ENCODE results near the gene MOCOS. TPM values are rescaled to one million over a fixed set of nuclear protein-coding genes. Genes with fewer than 3 reads are reported as not detected.

The MOCOS gene
- polyA plus RNA-seq, 1 experiment = 12.6 TPM

GRCh38 chr18:36303211-36303844 is 116.0 kb downstream of the MOCOS start:
- no peak overlapping the region for H3K4me3 ChIP-seq (ENCODE audit: low read depth, low read length)
- ChIA-PET POLR2A (interaction anchor here (0.6 kb wide), 1 partner anchor 15 kb away, joined by 3 read pairs; no protein-coding TSS in a partner anchor), CTCF (interaction anchor here (0.6 to 1.3 kb wide), 3 partner anchors 10 to 217 kb away, joined by 3 to 5 read pairs (median 3); no protein-coding TSS in a partner anchor)
- TF ChIP-seq CTCF (IDR thresholded peaks at IDR 0.05; ENCODE audit: insufficient read depth, low read depth, low read length) = no peak
- no peak for DNase-seq (ENCODE audit: low read depth)
- no peaks in the 10 kb centered on the region for H3K36me3 ChIP-seq (ENCODE audit: control insufficient read depth, insufficient read depth, low read length)
- H3K27me3 ChIP-seq (ENCODE audit: control insufficient read depth, insufficient read depth, low read length) = no peaks in the 10 kb centered on the region

- DNase-seq (ENCODE audit: low read depth) = no peak
- ChIA-PET CTCF (interaction anchor here (0.7 to 1.1 kb wide), 3 partner anchors 50 to 268 kb away, joined by 3 read pairs; no protein-coding TSS in a partner anchor), POLR2A (no interaction called here)
- no peak for TF ChIP-seq CTCF (IDR thresholded peaks at IDR 0.05; ENCODE audit: insufficient read depth, low read depth, low read length)
- Histone ChIP-seq H3K36me3 (ENCODE audit: control insufficient read depth, insufficient read depth, low read length) (no peaks in the 10 kb centered on the region), H3K4me3 (ENCODE audit: low read depth, low read length) (no peak overlapping the region), H3K27me3 (ENCODE audit: control insufficient read depth, insufficient read depth, low read length) (no peaks in the 10 kb centered on the region)
Observed at GRCh38 chr18:36304723-36305122, 117.4 kb downstream of the MOCOS start.

- Histone ChIP-seq H3K27me3 (ENCODE audit: control insufficient read depth, insufficient read depth, low read length) (no peaks in the 10 kb centered on the region), H3K4me3 (ENCODE audit: low read depth, low read length) (no peak overlapping the region), H3K36me3 (ENCODE audit: control insufficient read depth, insufficient read depth, low read length) (no peaks in the 10 kb centered on the region)
- no peak for TF ChIP-seq CTCF (IDR thresholded peaks at IDR 0.05; ENCODE audit: insufficient read depth, low read depth, low read length)
- no peak for DNase-seq (ENCODE audit: low read depth)
- ChIA-PET POLR2A (no interaction called here), CTCF (no interaction called here)
Observed at GRCh38 chr18:36305375-36305774, 118.1 kb downstream of the MOCOS start.

- TF ChIP-seq CTCF (IDR thresholded peaks at IDR 0.05; ENCODE audit: insufficient read depth, low read depth, low read length) = no peak
- no peak overlapping the region for H3K4me3 ChIP-seq (ENCODE audit: low read depth, low read length)
- no peak for DNase-seq (ENCODE audit: low read depth)
- CTCF ChIA-PET = no interaction called here
- POLR2A ChIA-PET = no interaction called here
- H3K27me3 ChIP-seq (ENCODE audit: control insufficient read depth, insufficient read depth, low read length) = no peaks in the 10 kb centered on the region
- H3K36me3 ChIP-seq (ENCODE audit: control insufficient read depth, insufficient read depth, low read length) = no peaks in the 10 kb centered on the region
Observed at GRCh38 chr18:36307513-36307912, 120.2 kb downstream of the MOCOS start.

- H3K4me3 ChIP-seq (ENCODE audit: low read depth, low read length) = no peak overlapping the region
- CTCF ChIA-PET = interaction anchor here (0.8 to 1.4 kb wide), 2 partner anchors 11 to 264 kb away, joined by 3 to 6 read pairs; no protein-coding TSS in a partner anchor
- H3K27me3 ChIP-seq (ENCODE audit: control insufficient read depth, insufficient read depth, low read length) = no peaks in the 10 kb centered on the region
- TF ChIP-seq CTCF (IDR thresholded peaks at IDR 0.05; ENCODE audit: insufficient read depth, low read depth, low read length) = no peak
- POLR2A ChIA-PET = interaction anchor here (0.6 kb wide), 1 partner anchor 114 kb away, joined by 11 read pairs; no protein-coding TSS in a partner anchor
- no peaks in the 10 kb centered on the region for H3K36me3 ChIP-seq (ENCODE audit: control insufficient read depth, insufficient read depth, low read length)
- no peak for DNase-seq (ENCODE audit: low read depth)
Observed at GRCh38 chr18:36308711-36309435, 121.6 kb downstream of the MOCOS start.
